HL-60/S4 (cell line): ENCODE data around the gene SYT9.
"Not testable (repeated sequence)": the region's sequence is repeated elsewhere in the genome, so short reads cannot be mapped to it uniquely, and the experiment has no call there.

Experiments
- in situ Hi-C: fragments of 300-500 bp; cut with MboI; formaldehyde crosslinking; loops from 2 replicates; pipeline ENCODE4 v1.14.3; 2022; ENCODE audit warnings: low sequenced_read_pairs

Gene SYT9

GRCh38 chr11:7335442-7335841, 83.7 kb downstream of the SYT9 start:
- in situ Hi-C loops = not testable (repeated sequence)

GRCh38 chr11:7341551-7341950, 89.8 kb downstream of the SYT9 start:
- in situ Hi-C loops = no loop called here

- in situ Hi-C loops = no loop called here
These were observed 96.1 kb downstream of the SYT9 start for GRCh38 chr11:7347611-7348431.

- in situ Hi-C loops = no loop called here
These were observed 97.0 kb downstream of the SYT9 start for GRCh38 chr11:7348432-7349304.

DNA sequence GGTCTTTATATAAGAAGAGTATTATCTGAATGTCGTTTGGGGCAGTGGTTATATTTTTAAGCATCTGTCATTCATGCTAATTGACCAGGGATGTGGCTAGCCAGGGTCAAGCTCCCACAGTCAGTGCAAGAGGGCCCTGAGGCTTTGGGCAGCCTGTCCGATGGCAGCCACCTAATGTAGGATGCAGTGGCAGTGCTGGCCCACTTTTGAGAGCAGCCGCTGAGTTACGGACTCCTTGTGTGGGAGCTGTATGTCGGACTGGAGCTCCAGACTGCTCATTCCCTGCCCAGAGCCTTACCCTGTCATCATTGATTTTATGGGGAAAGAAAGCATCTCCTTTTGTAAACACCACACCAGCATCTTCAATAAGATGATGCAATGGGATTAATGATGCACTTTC, 99.5 kb downstream of the SYT9 start:
- in situ Hi-C loops = no loop called here

GRCh38 chr11:7353100-7353499, 101.4 kb downstream of the SYT9 start:
- in situ Hi-C loops = no loop called here

GRCh38 chr11:7364660-7365059, 113.0 kb downstream of the SYT9 start:
- in situ Hi-C loops = no loop called here

DNA sequence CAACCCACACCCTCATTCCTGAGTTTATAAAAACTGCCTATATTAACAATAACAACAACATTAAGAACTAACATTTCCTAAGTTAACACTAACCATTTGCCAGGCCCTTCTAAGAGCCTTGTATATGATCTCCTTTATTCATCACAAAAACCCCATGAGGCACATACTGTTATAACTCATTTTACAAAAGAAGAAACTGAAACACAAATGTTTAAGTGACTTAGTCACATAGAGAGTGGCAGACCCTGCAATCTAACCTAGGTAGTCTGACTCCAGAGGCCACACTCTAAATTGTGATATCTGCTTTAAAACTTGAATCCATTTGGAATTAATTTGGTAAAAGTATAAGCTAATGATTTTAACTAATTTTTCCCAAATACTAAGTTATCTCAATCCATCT, 116.1 kb downstream of the SYT9 start:
- in situ Hi-C loops = no loop called here

- in situ Hi-C loops = no loop called here
These were observed 124.7 kb downstream of the SYT9 start for GRCh38 chr11:7376386-7376785.

GRCh38 chr11:7381937-7382336, 130.2 kb downstream of the SYT9 start:
- in situ Hi-C loops = no loop called here

DNA sequence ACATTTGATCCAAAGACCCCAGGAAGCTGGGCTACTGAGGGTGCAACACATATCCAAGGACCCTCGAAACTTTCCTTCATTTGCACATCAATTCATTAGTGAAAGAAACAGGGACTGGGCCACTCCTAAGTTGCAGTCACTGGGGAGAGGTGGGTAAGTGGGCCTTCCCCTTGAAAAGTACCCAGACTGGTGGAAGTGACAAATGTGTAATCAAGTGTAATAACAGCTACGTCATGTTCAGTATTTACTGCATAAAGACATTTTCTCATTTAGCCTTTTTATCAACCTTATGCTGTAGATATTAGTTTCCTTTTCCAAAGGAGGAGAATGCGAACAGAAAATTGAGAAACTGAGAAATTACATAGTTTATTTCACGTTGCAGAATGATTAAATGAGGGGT, 131.7 kb downstream of the SYT9 start:
- in situ Hi-C loops = no loop called here

GRCh38 chr11:7384691-7385090, 133.0 kb downstream of the SYT9 start:
- in situ Hi-C loops = no loop called here

DNA sequence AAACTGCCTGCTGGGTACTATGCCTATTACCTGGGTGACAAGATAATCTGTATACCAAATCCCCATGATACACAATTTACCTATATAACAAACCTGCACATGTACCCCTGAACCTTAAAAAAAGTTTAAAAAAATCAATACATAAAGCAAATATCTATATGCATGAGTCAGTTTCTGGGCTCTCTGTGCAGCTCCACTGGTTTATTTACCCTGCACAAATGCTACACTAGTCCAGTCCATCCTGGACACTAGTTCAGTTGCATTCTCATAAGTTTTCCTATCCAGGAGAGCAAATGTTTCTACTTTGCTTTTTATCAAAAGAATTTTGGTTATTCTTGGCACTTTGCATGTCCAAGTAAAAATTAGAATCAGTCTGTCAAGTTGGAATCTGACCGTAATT, 133.8 kb downstream of the SYT9 start:
- in situ Hi-C loops = no loop called here

GRCh38 chr11:7413961-7414915, 162.5 kb downstream of the SYT9 start:
- in situ Hi-C loops = no loop called here

DNA sequence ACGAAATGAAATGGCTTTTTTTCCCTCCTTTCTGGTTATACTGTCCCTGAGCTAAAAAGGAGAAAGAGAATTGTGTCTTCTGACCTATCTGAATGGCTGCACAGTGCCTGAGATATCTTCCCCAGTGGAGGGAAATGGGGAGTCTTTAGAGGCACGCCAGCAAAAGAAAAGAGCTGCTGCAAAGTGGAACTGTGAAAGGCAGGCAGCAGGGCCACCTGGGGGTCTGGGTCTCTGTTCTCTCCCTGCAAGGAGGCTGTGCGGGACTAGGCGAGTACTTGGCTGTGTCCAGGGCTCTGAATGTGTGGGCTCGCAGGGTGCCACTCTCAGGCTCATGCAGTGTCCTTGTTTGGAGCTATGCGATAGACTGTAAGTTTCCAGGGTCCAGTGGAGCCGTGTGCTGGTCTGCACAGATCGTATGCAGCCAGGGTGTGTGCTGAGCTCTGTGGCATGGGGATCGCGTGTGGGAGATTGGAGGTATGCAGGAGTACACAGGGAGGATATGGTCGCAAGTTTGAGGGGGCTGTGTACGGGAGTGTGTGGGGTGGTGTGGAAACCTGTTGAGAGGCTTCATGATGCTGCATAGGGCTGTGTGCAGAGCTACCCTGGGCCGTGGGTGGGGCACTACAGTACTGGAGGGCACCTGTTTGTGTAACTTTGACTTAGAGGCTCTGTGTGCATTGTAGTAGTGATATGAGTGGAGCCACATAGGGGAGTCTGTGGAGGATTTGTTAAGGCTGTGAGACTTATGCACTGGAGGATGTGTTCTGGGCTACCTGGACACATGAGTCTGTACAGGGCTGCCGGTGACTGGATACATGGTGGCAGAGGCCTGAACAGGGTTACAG, 163.5 kb downstream of the SYT9 start:
- in situ Hi-C loops = no loop called here

- in situ Hi-C loops = no loop called here
These were observed 164.4 kb downstream of the SYT9 start for GRCh38 chr11:7416080-7416479.

- in situ Hi-C loops = no loop called here
These were observed 165.6 kb downstream of the SYT9 start for GRCh38 chr11:7417328-7417727.

- in situ Hi-C loops = no loop called here
These were observed 166.4 kb downstream of the SYT9 start for GRCh38 chr11:7418061-7418460.

GRCh38 chr11:7418906-7419305, 167.2 kb downstream of the SYT9 start:
- in situ Hi-C loops = no loop called here

DNA sequence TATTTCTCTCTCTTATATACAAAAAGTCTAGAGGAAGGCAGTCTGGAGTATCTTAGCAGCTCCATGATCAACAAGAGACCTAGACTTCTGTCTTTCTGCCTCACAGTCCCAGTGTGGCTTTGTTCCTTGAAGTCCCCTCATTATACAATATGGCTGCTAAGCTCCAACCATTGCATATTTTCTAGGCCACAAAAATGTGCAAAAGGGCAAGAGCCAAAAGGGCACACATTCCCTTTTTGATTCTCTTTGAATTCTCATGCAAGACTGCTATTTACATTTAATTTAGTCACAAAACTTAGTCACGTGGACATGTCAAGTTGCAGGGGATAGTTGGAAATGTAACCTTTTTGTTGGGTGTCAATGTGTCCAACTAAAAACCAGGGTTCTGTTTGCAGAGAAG, 169.4 kb downstream of the SYT9 start:
- in situ Hi-C loops = no loop called here
